ENCODE measurements around the gene CA14. TPM values are rescaled to one million over a fixed set of nuclear protein-coding genes. Genes with fewer than 3 reads are reported as not detected.

Gene CA14
- total RNA-seq, 1 experiment from 2014 or later, result 42.0 TPM

DNA sequence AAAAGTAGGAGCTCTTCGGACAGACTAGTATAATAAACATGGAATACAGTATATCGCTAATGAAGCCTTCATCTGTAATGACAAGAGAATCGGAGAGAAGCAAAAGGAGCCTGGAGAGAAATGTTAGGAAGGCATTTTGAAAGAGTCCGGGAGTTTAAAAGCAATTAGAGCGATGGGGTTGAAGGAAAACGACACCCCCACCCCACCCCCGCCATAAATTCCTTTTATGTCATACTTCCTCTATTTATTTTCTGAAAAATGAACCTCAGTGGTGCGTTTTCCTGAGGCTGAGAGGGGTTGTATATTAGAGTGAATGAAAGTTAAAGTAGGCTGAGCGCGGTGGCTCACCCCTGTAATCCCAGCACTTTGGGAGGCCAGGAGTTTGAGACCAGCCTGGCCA, 11.9 kb downstream of the CA14 start:
- H3K27me3 ChIP-seq (ENCODE audit: insufficient read depth, low read length), result no peaks in the 10 kb centered on the region
- no peak overlapping the region for H2BK12ac ChIP-seq (ENCODE audit: insufficient read length, low read depth, low read length)
- no peak overlapping the region for H3K56ac ChIP-seq (ENCODE audit: insufficient read length, low read depth, low read length)
- H4K91ac ChIP-seq (ENCODE audit: insufficient read length, low read depth, low read length), result no peak overlapping the region
- no peak overlapping the region for H3T11ph ChIP-seq (ENCODE audit: low read length)
- peak overlapping the region; percentile 47 for H3K18ac ChIP-seq (ENCODE audit: insufficient read length, low read depth, low read length)
- peaks cover 20% of the 10 kb centered on the region for H3K23me2 ChIP-seq (ENCODE audit: insufficient read length, low read depth, low read length, poor library complexity, severe bottlenecking)
- Mint-ChIP-seq H3K27me3 (ENCODE audit: low read depth) (no peaks in the 10 kb centered on the region), H3K27ac (peak overlapping the region; percentile 96 to 99 (median 97)), H3K4me1 (peaks cover 45 to 50% of the 10 kb centered on the region in 2 experiments), H3K4me3 (peak overlapping the region; percentile 100), H3K9me3 (no peaks in the 10 kb centered on the region; a peak in 2 of 5 replicates), H3K36me3 (ENCODE audit: insufficient read depth in 1 of 3, low read depth in 3 of 3) (peaks cover 22 to 36% (median 35%) of the 10 kb centered on the region in 3 experiments)
- H2BK5ac ChIP-seq (ENCODE audit: insufficient read length, low read length), result no peak overlapping the region
- no peak overlapping the region for H2BK20ac ChIP-seq (ENCODE audit: low read depth, low read length, poor library complexity, severe bottlenecking)
- H3K4me2 ChIP-seq (ENCODE audit: insufficient read depth, insufficient read length, low read length), result peak overlapping the region; percentile 62
- no peak overlapping the region for H3K4ac ChIP-seq (ENCODE audit: low read depth, low read length)
- TF ChIP-seq, protein P1, sequence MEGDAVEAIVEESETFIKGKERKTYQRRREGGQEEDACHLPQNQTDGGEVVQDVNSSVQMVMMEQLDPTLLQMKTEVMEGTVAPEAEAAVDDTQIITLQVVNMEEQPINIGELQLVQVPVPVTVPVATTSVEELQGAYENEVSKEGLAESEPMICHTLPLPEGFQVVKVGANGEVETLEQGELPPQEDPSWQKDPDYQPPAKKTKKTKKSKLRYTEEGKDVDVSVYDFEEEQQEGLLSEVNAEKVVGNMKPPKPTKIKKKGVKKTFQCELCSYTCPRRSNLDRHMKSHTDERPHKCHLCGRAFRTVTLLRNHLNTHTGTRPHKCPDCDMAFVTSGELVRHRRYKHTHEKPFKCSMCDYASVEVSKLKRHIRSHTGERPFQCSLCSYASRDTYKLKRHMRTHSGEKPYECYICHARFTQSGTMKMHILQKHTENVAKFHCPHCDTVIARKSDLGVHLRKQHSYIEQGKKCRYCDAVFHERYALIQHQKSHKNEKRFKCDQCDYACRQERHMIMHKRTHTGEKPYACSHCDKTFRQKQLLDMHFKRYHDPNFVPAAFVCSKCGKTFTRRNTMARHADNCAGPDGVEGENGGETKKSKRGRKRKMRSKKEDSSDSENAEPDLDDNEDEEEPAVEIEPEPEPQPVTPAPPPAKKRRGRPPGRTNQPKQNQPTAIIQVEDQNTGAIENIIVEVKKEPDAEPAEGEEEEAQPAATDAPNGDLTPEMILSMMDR (conservative IDR thresholded peaks at IDR 0.05), result no peak
- H3K79me1 ChIP-seq (ENCODE audit: insufficient read depth, low read depth, low read length, poor library complexity, severe bottlenecking), result peaks cover 5% of the 10 kb centered on the region
- no peak for DNase-seq
- no peak overlapping the region for H4K5ac ChIP-seq (ENCODE audit: insufficient read length, low read depth, low read length)
- peak overlapping the region; percentile 71 for H3K9ac ChIP-seq (ENCODE audit: extremely low read depth, insufficient read length, low read length)
- no peak overlapping the region for H2AK5ac ChIP-seq (ENCODE audit: insufficient read length, low read length)
- no peak overlapping the region for H2AFZ ChIP-seq (ENCODE audit: low read length)
- no CpG with 5 or more reads among the region's 10 CpGs for WGBS (ENCODE audit: extremely low coverage, insufficient read length, low lambda C conversion rate)
- H3K14ac ChIP-seq (ENCODE audit: insufficient read depth, low read length), result peak overlapping the region; percentile 44; the same call in 1 of the 2 replicates
- H2BK15ac ChIP-seq (ENCODE audit: low read depth, low read length), result no peak overlapping the region
- peaks cover 6% of the 10 kb centered on the region; the same call in 1 of the 2 replicates for H3K79me2 ChIP-seq (ENCODE audit: insufficient read depth, low read length)
- H4K20me1 ChIP-seq (ENCODE audit: control insufficient read depth, insufficient read depth, insufficient read length), result no peaks in the 10 kb centered on the region
- H3K27ac ChIP-seq (ENCODE audit: insufficient read length, low read depth, low read length), result peak overlapping the region; percentile 80
- no peak overlapping the region for H3K23ac ChIP-seq (ENCODE audit: insufficient read length, low read depth, low read length)
- H3K4me1 ChIP-seq (ENCODE audit: insufficient read depth, low read length), result peaks cover 2% of the 10 kb centered on the region; the same call in 1 of the 2 replicates
- no peaks in the 10 kb centered on the region for H3K9me3 ChIP-seq (ENCODE audit: control insufficient read depth, low read depth, low read length)
- no peak overlapping the region for H2BK120ac ChIP-seq (ENCODE audit: low read depth, low read length, poor library complexity, severe bottlenecking)
- H4K8ac ChIP-seq (replicated peaks; ENCODE audit: insufficient read length, low read depth, low read length), result no peak overlapping the region

Data from H9 (cell line).